RPMI7951 (cell line): ENCODE data around the gene LMO7. TPM values are rescaled to one million over a fixed set of nuclear protein-coding genes. Genes with fewer than 3 reads are reported as not detected.

ENCODE experiments used
- DNase-seq: peaks from one replicate; pipeline ENCODE4 v3.0.0-alpha.2; 2012; ENCODE audit warnings: low read depth
- total RNA-seq: library from RNA; depleted of rRNA; stranded (reverse); fragments of >200 nt; shearing (Covaris generic); gene quantifications from 2 replicates; pipeline ENCODE4 v1.2.3, GENCODE V29; 2014; rRNA removed

Gene LMO7
- 73.7 and 92.4 TPM in 2 replicates for total RNA-seq

- peak; percentile 76 for DNase-seq
Observed at GRCh38 chr13:75635828-75636435, at the start of gene LMO7. TSS of gene LMO7 (plus strand) at chr13:75636330. CDS start at chr13:75636658, 328 bp downstream.

- DNase-seq = no peak
Observed at GRCh38 chr13:75587679-75588078, 48.5 kb upstream of the LMO7 start.

- no peak for DNase-seq
Observed at GRCh38 chr13:75596657-75597182, 39.4 kb upstream of the LMO7 start.

- no peak for DNase-seq
Observed at GRCh38 chr13:75600371-75600770, 35.8 kb upstream of the LMO7 start.

- DNase-seq = no peak
Observed at GRCh38 chr13:75603038-75603437, 33.1 kb upstream of the LMO7 start.

- no peak for DNase-seq
Observed at GRCh38 chr13:75607447-75607846, 28.7 kb upstream of the LMO7 start.

- no peak for DNase-seq
Observed at GRCh38 chr13:75610466-75610865, 25.7 kb upstream of the LMO7 start.

- DNase-seq = no peak
Observed at GRCh38 chr13:75612354-75612753, 23.8 kb upstream of the LMO7 start.

GRCh38 chr13:75617230-75617629 is 18.9 kb upstream of the LMO7 start:
- DNase-seq = no peak

GRCh38 chr13:75618308-75618707 is 17.8 kb upstream of the LMO7 start:
- DNase-seq = no peak

GRCh38 chr13:75620020-75620419 is 16.1 kb upstream of the LMO7 start:
- DNase-seq = no peak

- peak; percentile 28 for DNase-seq
Observed at GRCh38 chr13:75621147-75621546, 15.0 kb upstream of the LMO7 start.

- no peak for DNase-seq
Observed at GRCh38 chr13:75628801-75629200, 7.3 kb upstream of the LMO7 start.

- peak; percentile 84 for DNase-seq
Observed at GRCh38 chr13:75633285-75633684, 2.8 kb upstream of the LMO7 start.

- DNase-seq = no peak
Observed at GRCh38 chr13:75635101-75635827, 866 bp upstream of the LMO7 start.

- peak; percentile 47 for DNase-seq
Observed at GRCh38 chr13:75636436-75637180, 478 bp downstream of the LMO7 start.

- DNase-seq = no peak
Observed at GRCh38 chr13:75637181-75637750, 1.1 kb downstream of the LMO7 start.

GRCh38 chr13:75639454-75639853 is 3.3 kb downstream of the LMO7 start:
- DNase-seq = no peak

GRCh38 chr13:75641026-75641425 is 4.9 kb downstream of the LMO7 start:
- DNase-seq = no peak

- DNase-seq = no peak
Observed at GRCh38 chr13:75643182-75643581, 7.1 kb downstream of the LMO7 start.

- no peak for DNase-seq
Observed at GRCh38 chr13:75643693-75644092, 7.6 kb downstream of the LMO7 start.

- no peak for DNase-seq
Observed at GRCh38 chr13:75645141-75645540, 9.0 kb downstream of the LMO7 start.
